ENCODE results near the gene LRMDA. TPM values are rescaled to one million over a fixed set of nuclear protein-coding genes. Genes with fewer than 3 reads are reported as not detected.

The LRMDA gene
- total and polyA plus RNA-seq, 2 donors (not counting 3 experiments of a cell fraction or from before 2014, with no cell fraction given): 9.7 to 18.0 TPM

DNA sequence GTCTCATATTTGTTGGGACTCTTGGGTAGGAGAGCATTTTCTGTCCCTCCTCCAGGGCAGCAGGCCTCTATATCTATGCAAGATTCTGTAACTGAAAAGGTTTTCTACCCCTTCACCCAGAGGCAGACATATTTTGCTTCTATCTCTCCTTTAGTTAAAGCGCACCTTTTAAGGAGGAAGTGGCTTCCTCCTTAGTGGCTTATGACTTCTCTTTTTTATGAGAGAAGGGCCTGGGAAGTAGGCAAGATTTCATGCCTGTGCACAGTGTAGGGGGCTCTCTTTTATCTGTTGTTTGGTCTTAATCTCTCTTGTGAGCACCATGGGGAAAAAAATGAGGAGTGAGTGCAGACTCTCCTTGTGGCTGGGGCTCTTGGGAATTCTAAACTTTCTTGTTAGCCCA lies 122.1 kb downstream of the LRMDA start:
- ChIA-PET CTCF (no interaction called here), POLR2A (no interaction called here)
- Histone ChIP-seq H3K9ac (replicated peaks; ENCODE audit: extremely low read depth, insufficient read depth, low read length) (no peak overlapping the region), H3K4me2 (ENCODE audit: insufficient read depth, low read length) (no peak overlapping the region), H3K9me1 (replicated peaks; ENCODE audit: control insufficient read depth, extremely low read depth, insufficient read depth, low read length) (no peaks in the 10 kb centered on the region), H3K4me3 (replicated peaks in 1 of 3; ENCODE audit: insufficient read depth in 1 of 3, low read depth in 1 of 3, low read length in 3 of 3) (no peak overlapping the region), H3K27ac (ENCODE audit: insufficient read depth, low read depth, low read length) (no peak overlapping the region), H2AFZ (ENCODE audit: low read depth, low read length) (no peak overlapping the region), H3K4me1 (ENCODE audit: control insufficient read depth, extremely low read depth, insufficient read depth, low read length) (no peaks in the 10 kb centered on the region), H4K20me1 (replicated peaks; ENCODE audit: control insufficient read depth, extremely low read depth, insufficient read depth, low read length) (no peaks in the 10 kb centered on the region), H3K36me3 (ENCODE audit: control insufficient read depth in 2 of 2, extremely low read depth in 1 of 2, insufficient read depth in 2 of 2, low read length in 2 of 2) (no peaks in the 10 kb centered on the region), H3K27me3 (ENCODE audit: control insufficient read depth in 2 of 2, insufficient read depth in 2 of 2, low read length in 2 of 2) (no peaks in the 10 kb centered on the region), H3K79me2 (ENCODE audit: control insufficient read depth, insufficient read depth, low read length) (no peaks in the 10 kb centered on the region), H3K9me3 (replicated peaks; ENCODE audit: control insufficient read depth, insufficient read depth, low read length) (no peaks in the 10 kb centered on the region)
- TF ChIP-seq MYC (IDR thresholded peaks at IDR 0.05; ENCODE audit: low read depth, low read length) (no peak), EZH2 (IDR thresholded peaks at IDR 0.05; ENCODE audit: borderline replicate concordance, low read depth, low read length, severe bottlenecking) (no peak), POLR2AphosphoS5 (IDR thresholded peaks at IDR 0.05; ENCODE audit: insufficient read depth, low read depth, low read length) (no peak), GATA2 (IDR thresholded peaks at IDR 0.05; ENCODE audit: insufficient read depth, insufficient read length, low read depth, low read length) (no peak), FOS (IDR thresholded peaks at IDR 0.05; ENCODE audit: borderline replicate concordance, insufficient read depth, low read length) (no peak), POLR2A (IDR thresholded peaks at IDR 0.05; ENCODE audit: low read depth, low read length) (no peak), JUN (IDR thresholded peaks at IDR 0.05; ENCODE audit: borderline replicate concordance, insufficient read depth, insufficient read length, low read depth) (no peak)
- TF ChIP-seq, protein P1, sequence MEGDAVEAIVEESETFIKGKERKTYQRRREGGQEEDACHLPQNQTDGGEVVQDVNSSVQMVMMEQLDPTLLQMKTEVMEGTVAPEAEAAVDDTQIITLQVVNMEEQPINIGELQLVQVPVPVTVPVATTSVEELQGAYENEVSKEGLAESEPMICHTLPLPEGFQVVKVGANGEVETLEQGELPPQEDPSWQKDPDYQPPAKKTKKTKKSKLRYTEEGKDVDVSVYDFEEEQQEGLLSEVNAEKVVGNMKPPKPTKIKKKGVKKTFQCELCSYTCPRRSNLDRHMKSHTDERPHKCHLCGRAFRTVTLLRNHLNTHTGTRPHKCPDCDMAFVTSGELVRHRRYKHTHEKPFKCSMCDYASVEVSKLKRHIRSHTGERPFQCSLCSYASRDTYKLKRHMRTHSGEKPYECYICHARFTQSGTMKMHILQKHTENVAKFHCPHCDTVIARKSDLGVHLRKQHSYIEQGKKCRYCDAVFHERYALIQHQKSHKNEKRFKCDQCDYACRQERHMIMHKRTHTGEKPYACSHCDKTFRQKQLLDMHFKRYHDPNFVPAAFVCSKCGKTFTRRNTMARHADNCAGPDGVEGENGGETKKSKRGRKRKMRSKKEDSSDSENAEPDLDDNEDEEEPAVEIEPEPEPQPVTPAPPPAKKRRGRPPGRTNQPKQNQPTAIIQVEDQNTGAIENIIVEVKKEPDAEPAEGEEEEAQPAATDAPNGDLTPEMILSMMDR (IDR thresholded peaks at IDR 0.05; ENCODE audit: extremely low read depth in 1 of 2, insufficient read depth in 1 of 2, low read depth in 1 of 2, low read length in 2 of 2): no peak
- TF ChIP-seq, protein P2, sequence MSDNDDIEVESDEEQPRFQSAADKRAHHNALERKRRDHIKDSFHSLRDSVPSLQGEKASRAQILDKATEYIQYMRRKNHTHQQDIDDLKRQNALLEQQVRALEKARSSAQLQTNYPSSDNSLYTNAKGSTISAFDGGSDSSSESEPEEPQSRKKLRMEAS (IDR thresholded peaks at IDR 0.05; ENCODE audit: insufficient read depth, insufficient read length): no peak
- intact Hi-C loops (cut with micrococcal nuclease) (no loop called here), dilution Hi-C loops (cut with MboI; ENCODE audit: extremely low pct_ligation_motif_present, low sequenced_read_pairs) (no loop called here)
- BruUV-seq (replicated peaks): no TSS peak
- DNase-seq (ENCODE audit: low read depth, low spot score): no peak
- no peak for FAIRE-seq
